PC-9 (cell line): ENCODE data around the gene SPSB2. TPM values are rescaled to one million over a fixed set of nuclear protein-coding genes. Genes with fewer than 3 reads are reported as not detected.

Experiments
- BruUV-seq: library from RNA; stranded (reverse); fragments of 400-500 nt; replicated peaks from 2 replicates; lab custom pipeline; 2021; lab: Mats Ljungman, UMichigan
- CTCF ChIA-PET: fragments of 300-600 bp; sonication (Branson Sonifier 250); formaldehyde crosslinking; loops from one replicate; lab custom pipeline; 2022; ENCODE audit warnings: antibody characterized with exemption; lab: Charles Lee
- POLR2A ChIA-PET: fragments of 300-600 bp; sonication (Branson Sonifier 250); formaldehyde crosslinking; loops from one replicate; lab custom pipeline; 2022; ENCODE audit warnings: antibody characterized with exemption; ENCODE audit not compliant: unreplicated experiment; lab: Charles Lee
- DNase-seq, 2 experiments: peaks; one replicate each; pipeline versions ENCODE4 v3.0.0 to v3.0.0-alpha.2; 2015 to 2022; ENCODE audit warnings: mixed read lengths in 1 of 2
- H2AFZ ChIP-seq: fragments of 200-600 bp; sonication (generic); 2 replicates; pipeline ENCODE4 v1.8.1; 2017; ENCODE audit warnings: antibody characterized with exemption
- H3F3A ChIP-seq: fragments of 200-600 bp; sonication (generic); 2 replicates; pipeline ENCODE4 v1.8.1; 2017; ENCODE audit warnings: antibody characterized with exemption, mild to moderate bottlenecking, low read depth; ENCODE audit not compliant: insufficient read depth
- H3K27ac ChIP-seq: fragments of 200-600 bp; sonication (generic); 2 replicates; pipeline ENCODE4 v1.6.1; 2016; ENCODE audit warnings: mixed run types
- H3K27me3 ChIP-seq: fragments of 200-600 bp; sonication (generic); 2 replicates; pipeline ENCODE4 v1.6.1; 2016; ENCODE audit warnings: low read depth, mixed run types; ENCODE audit not compliant: insufficient read depth
- H3K36me3 ChIP-seq: fragments of 200-600 bp; sonication (generic); 2 replicates; pipeline ENCODE4 v1.6.1; 2016; ENCODE audit warnings: low read depth, mixed run types
- H3K4me1 ChIP-seq: fragments of 200-600 bp; sonication (generic); replicated peaks from 2 replicates; pipeline ENCODE4 v1.6.1; 2016; ENCODE audit warnings: mixed run types; ENCODE audit not compliant: insufficient read depth
- H3K4me2 ChIP-seq: fragments of 200-600 bp; sonication (generic); 2 replicates; pipeline ENCODE4 v1.6.1; 2017; ENCODE audit warnings: mixed run types
- H3K4me3 ChIP-seq: fragments of 200-600 bp; sonication (generic); 2 replicates; pipeline ENCODE4 v1.6.1; 2016; ENCODE audit warnings: mixed run types
- H3K79me2 ChIP-seq: fragments of 200-600 bp; sonication (generic); 2 replicates; pipeline ENCODE4 v1.6.1; 2017; ENCODE audit warnings: low read depth, mixed run types
- H3K9me2 ChIP-seq: fragments of 200-600 bp; sonication (generic); 2 replicates; pipeline ENCODE4 v1.8.1; 2017; ENCODE audit warnings: mild to moderate bottlenecking; ENCODE audit not compliant: insufficient read depth
- H3K9me3 ChIP-seq: fragments of 200-600 bp; sonication (generic); 2 replicates; pipeline ENCODE4 v1.8.1; 2016; ENCODE audit warnings: low read depth; ENCODE audit not compliant: insufficient read depth
- H4K20me1 ChIP-seq: fragments of 200-600 bp; sonication (generic); 2 replicates; pipeline ENCODE4 v1.8.1; 2017; ENCODE audit not compliant: insufficient read depth
- CTCF ChIP-seq: fragments of 200-600 bp; sonication (generic); conservative IDR thresholded peaks from 2 replicates; pipeline ENCODE4 v1.6.1; 2017; ENCODE audit warnings: mixed run types, antibody characterized with exemption, mild to moderate bottlenecking, moderate library complexity
- EZH2 ChIP-seq: fragments of 200-600 bp; sonication (generic); IDR thresholded peaks from 2 replicates; pipeline ENCODE4 v1.8.0; 2017; ENCODE audit warnings: antibody characterized with exemption, low read depth
- intact Hi-C: fragments of 100-400 bp; cut with micrococcal nuclease; formaldehyde crosslinking; loops from one replicate; pipeline ENCODE4 v1.10.0; 2022; ENCODE audit not compliant: unreplicated experiment
- total RNA-seq: library from RNA; stranded (reverse); gene quantifications from 2 replicates; pipeline ENCODE4 v1.2.3, GENCODE V29; 2021

Gene SPSB2
- total RNA-seq, 1 experiment from 2014 or later, result 28.9 TPM

GRCh38 chr12:6921539-6921938, 48.4 kb upstream of the SPSB2 start:
- no peak for DNase-seq
- Histone ChIP-seq H3K4me3 (no peak overlapping the region), H3K27me3 (no peaks in the 10 kb centered on the region), H3K9me3 (no peaks in the 10 kb centered on the region), H3F3A (peaks cover 20% of the 10 kb centered on the region), H3K9me2 (no peaks in the 10 kb centered on the region), H2AFZ (no peak overlapping the region), H3K4me1 (peaks cover 26% of the 10 kb centered on the region), H3K36me3 (no peaks in the 10 kb centered on the region), H3K27ac (no peak overlapping the region), H3K4me2 (no peak overlapping the region), H4K20me1 (no peaks in the 10 kb centered on the region), H3K79me2 (0 out of 2 replicates have a peak, but pooled peaks cover 3% of the 10 kb centered on the region)
- TF ChIP-seq CTCF (no peak), EZH2 (no peak)
- CTCF ChIA-PET, result no interaction called here
- no TSS peak for BruUV-seq
- intact Hi-C loops, result no loop called here
- POLR2A ChIA-PET, result interaction anchor here (0.7 to 1.0 kb wide), 2 partner anchors 31 to 69 kb away, joined by 6 read pairs; partner anchors contain the start of gene USP5

DNA sequence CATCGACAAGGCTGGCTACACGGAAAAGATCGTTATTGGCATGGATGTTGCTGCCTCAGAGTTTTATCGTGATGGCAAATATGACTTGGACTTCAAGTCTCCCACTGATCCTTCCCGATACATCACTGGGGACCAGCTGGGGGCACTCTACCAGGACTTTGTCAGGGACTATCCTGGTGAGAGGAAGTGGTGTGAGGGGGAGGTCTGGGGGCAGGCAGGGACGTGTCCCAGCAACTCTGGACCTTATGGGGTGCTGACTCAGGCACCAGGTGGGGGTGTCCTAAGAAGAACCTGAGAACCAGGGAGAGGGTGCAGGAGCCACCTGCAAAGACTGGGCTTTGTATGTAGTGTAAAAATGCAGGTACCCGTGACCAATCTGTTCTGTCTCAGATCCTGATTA, 46.5 kb upstream of the SPSB2 start:
- Histone ChIP-seq H3K79me2 (no peaks in the 10 kb centered on the region), H3K36me3 (no peaks in the 10 kb centered on the region), H3F3A (peaks cover 2% of the 10 kb centered on the region; the same call in 1 of the 2 replicates), H3K27ac (no peak overlapping the region), H3K4me1 (peaks cover 12% of the 10 kb centered on the region), H2AFZ (no peak overlapping the region), H3K9me3 (no peaks in the 10 kb centered on the region), H3K4me2 (no peak overlapping the region), H3K4me3 (no peak overlapping the region), H3K27me3 (peaks cover 4% of the 10 kb centered on the region; the same call in 1 of the 2 replicates), H4K20me1 (no peaks in the 10 kb centered on the region), H3K9me2 (no peaks in the 10 kb centered on the region)
- no TSS peak for BruUV-seq
- ChIA-PET POLR2A (interaction anchor here (0.8 kb wide), 1 partner anchor 14 kb away, joined by 14 read pairs; no protein-coding TSS in a partner anchor), CTCF (no interaction called here)
- intact Hi-C loops, result no loop called here
- DNase-seq, result no peak
- TF ChIP-seq CTCF, result no peak
- TF ChIP-seq EZH2, result no peak

- Histone ChIP-seq H3K4me3 (no peak overlapping the region), H3K4me2 (no peak overlapping the region), H3K9me2 (no peaks in the 10 kb centered on the region), H3F3A (no peaks in the 10 kb centered on the region), H3K9me3 (no peaks in the 10 kb centered on the region), H3K4me1 (peaks cover 5% of the 10 kb centered on the region; the same call in 1 of the 2 replicates), H3K79me2 (no peaks in the 10 kb centered on the region), H4K20me1 (no peaks in the 10 kb centered on the region), H3K27me3 (peaks cover 11% of the 10 kb centered on the region), H3K27ac (no peak overlapping the region), H2AFZ (no peak overlapping the region), H3K36me3 (no peaks in the 10 kb centered on the region)
- TF ChIP-seq CTCF, result no peak
- no peak for TF ChIP-seq EZH2
- ChIA-PET POLR2A (interaction anchor here (0.7 kb wide), 1 partner anchor 26 kb away, joined by 14 read pairs; the partner anchor contains the start of gene RNU7-1), CTCF (interaction anchor here (0.7 kb wide), 2 partner anchors 15 to 29 kb away, joined by 3 to 4 read pairs; no protein-coding TSS in a partner anchor)
- no TSS peak for BruUV-seq
- no peak for DNase-seq
- intact Hi-C loops, result no loop called here
Measured at GRCh38 chr12:6917491-6918231, 44.6 kb upstream of the SPSB2 start.
